ENCODE measurements around the gene PRUNE2.

Gene PRUNE2

DNA sequence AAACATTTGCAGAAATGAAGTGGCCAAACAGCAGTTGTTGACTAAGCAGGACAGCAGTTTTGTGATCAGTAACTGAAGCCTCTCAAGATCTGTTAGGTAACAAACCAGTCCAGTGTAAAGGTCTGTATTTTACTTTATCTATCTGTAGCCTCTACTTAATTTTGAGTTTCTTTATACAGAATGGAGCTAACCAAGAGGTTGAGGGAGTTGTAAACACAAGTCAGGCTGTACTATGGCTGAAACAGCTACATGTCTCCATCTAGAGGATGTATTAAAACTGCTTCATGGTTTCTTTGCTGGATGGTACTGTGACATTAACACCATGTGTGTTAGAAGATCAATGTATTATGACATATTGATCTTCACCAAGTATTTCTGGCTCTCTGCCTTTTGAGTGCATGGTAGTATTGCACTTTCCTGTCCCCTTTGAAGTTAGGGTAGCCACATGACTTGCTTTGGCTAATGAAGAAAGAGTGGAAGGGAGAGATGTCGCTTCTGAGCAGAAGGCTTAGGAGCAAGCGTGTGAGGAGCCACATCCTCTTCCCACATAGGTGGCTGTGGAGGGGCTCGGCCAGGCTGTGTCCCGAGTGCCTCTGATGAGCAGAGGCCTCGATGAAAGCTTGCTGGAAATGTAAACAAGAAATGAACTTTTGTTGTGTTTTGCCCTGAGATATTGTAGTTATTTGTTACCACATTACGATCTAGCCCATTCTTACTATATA, 247.2 kb downstream of the PRUNE2 start:
- DNase-seq (ENCODE audit: low spot score) = peak; percentile 49

DNA sequence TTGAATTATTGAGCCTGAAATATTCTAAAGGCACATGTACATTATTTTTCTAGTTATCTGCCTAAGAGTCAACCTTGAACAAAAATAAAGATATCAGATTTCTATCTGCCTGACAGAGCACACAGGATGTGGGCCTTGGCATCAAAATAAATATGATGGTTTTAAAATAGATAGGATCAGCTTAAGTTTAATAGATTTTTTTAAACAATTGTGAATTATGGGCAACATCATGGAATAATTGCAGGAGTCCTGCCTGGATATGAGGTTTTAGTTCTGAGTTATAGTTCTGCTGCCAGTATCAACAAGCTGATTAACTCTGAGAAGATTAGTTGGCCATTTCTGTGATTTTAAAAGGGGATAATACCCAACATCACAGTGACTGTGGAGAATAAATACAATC, 248.6 kb downstream of the PRUNE2 start:
- no peak for DNase-seq (ENCODE audit: low spot score)

- no peak for DNase-seq (ENCODE audit: low spot score)
These were observed 249.9 kb downstream of the PRUNE2 start for GRCh38 chr9:76655971-76656370.

DNA sequence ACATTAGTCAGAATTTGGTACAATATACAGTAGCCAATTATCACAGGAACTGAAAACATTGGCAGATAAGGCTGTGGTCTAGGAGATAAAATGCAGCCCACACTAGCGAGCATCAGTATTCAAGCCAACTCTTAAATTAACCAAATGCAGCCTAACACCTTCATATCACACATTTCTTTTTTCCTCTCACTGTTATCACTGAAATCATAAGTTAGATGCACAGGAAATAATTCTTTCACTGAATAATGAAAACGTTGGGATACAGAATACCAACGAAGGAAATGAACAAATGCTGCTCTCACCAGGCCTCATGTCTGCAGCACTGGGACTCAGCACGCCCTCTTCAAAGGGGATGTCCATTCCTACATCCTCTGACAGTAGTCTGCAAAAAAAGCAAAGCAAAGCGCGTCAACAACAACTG, 250.8 kb downstream of the PRUNE2 start:
- no peak for DNase-seq (ENCODE audit: low spot score)

GRCh38 chr9:76654575-76654974, 251.3 kb downstream of the PRUNE2 start:
- no peak for DNase-seq (ENCODE audit: low spot score)

- no peak for DNase-seq (ENCODE audit: low spot score)
These were observed 251.9 kb downstream of the PRUNE2 start for GRCh38 chr9:76654051-76654461.

DNA sequence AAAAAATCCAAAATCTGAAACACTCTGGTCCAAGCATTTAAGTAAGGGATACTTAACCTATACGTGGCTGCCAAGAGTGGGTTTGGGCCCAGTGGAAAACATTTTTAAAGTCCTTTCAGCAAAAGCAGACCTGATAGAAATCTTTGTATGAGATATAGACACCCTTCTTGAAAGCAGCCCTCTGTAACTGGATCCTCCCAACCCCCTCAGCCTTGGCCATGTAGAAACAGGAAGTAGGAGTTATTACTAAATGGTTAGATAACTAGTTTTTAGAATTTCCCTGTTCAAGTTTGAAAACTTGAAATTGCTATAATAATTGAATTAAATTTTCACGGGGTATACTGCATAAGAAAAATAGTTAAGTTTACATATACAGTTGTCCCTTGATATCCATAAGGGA, 253.0 kb downstream of the PRUNE2 start:
- no peak for DNase-seq (ENCODE audit: low spot score)

- DNase-seq (ENCODE audit: low spot score) = peak; percentile 16
These were observed 254.7 kb downstream of the PRUNE2 start for GRCh38 chr9:76651119-76651705.

DNA sequence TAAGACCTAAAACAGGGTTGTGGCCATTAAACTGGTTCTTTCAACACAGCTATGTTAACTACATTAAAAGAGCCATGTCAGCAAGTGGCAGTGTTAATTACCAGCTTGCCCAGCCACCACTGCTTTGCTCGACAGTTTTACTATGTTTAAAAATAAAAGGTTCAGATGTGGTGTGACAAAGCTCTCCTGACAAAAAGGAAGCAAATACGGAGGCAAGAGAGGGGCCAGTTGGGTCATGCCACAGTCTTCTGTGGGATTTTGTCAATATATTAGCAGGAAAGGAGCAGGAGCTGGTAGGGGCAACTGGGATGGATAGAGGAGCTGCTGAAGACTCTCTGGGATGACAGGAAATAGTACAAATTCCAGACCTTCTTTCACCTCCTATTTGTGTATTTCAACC, 255.2 kb downstream of the PRUNE2 start:
- no peak for DNase-seq (ENCODE audit: low spot score)

DNA sequence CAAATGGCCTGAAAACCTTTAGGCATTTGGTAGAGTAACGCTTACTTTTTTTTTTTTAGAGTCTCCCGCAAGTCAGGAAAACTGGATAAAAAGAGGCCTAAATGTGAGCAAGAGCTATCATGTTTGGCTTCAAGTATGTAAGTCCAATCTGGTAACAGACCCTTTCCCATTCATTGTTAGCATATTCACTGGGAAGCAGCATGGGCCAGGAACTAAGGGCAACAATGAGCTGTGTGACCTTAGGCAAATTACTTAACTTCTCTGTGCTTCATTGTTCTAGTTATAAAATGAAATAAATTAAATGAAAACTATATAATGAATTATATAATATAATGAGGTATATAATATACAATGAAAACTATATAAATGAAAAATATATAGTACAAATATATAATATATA, 256.0 kb downstream of the PRUNE2 start:
- no peak for DNase-seq (ENCODE audit: low spot score)

DNA sequence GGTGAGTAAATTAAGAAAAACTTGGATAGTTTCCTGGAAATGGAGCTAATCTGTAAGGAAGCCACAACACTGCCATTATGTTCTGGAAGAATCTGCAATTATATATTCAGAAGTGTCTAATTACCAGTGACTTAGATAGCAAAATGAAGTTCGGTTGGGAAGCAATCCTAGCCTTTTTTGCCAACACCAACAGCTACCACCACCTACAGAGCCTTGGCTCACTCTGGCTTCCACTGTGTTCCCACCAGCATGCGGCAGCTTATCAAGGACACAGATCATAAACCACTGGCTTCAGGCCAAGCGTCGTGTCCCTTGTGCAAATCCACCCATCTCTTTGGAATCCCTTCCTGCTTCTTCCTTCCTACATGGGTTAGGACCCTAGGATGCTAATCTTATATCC, 259.7 kb downstream of the PRUNE2 start:
- DNase-seq (ENCODE audit: low spot score) = no peak

DNA sequence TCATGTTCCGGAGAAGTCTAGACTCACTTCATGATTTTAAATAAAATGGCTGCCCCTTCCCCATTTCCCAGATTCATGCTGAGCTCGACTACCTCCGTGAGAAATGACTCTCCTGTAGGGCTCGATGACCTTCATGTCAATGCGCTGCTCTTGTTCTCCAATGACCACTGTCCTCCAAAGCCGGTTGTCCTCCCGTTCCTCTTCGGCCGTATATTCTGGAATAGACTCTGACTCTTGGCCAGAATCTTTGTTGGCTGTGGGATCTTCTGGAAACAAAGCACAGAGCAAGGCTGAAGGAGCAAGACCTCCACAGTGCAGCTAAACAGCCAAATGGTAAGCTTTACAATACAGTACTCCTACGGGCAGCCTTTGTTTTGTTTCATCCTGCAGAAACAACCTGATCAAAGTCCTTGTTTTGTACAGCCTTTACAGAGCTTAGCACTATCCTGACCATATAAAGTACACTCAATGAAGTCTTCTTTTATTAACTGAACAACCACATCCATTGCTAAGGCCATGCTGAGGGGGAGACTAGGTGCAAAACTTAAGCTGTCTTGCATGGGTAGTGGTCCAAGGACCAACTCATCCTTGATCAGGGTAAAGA, 261.2 kb downstream of the PRUNE2 start:
- no peak for DNase-seq (ENCODE audit: low spot score)

DNA sequence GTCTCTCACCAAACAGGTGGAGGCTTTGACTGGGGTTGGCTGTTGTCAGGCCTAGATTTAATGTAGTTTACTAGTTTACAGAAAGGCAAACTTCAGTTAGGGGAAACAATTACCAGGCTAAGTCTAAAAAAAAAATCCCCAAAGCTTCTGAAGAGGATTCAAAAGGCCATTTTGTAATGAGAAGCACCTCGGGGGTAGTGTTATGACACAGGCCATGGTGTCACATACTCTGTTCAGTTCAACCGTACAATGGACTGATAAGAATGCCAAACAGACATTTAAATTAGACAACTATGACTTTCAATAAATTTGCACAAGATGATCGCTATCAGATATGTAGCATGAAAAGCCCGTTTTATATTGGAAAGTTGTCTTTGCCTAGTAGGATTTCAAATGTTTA, 261.7 kb downstream of the PRUNE2 start:
- no peak for DNase-seq (ENCODE audit: low spot score)

- no peak for DNase-seq (ENCODE audit: low spot score)
These were observed 262.4 kb downstream of the PRUNE2 start for GRCh38 chr9:76643399-76644117.

GRCh38 chr9:76642701-76643209, 263.2 kb downstream of the PRUNE2 start:
- DNase-seq (ENCODE audit: low spot score) = no peak

- DNase-seq (ENCODE audit: low spot score) = no peak
These were observed 263.8 kb downstream of the PRUNE2 start for GRCh38 chr9:76642074-76642473.

DNA sequence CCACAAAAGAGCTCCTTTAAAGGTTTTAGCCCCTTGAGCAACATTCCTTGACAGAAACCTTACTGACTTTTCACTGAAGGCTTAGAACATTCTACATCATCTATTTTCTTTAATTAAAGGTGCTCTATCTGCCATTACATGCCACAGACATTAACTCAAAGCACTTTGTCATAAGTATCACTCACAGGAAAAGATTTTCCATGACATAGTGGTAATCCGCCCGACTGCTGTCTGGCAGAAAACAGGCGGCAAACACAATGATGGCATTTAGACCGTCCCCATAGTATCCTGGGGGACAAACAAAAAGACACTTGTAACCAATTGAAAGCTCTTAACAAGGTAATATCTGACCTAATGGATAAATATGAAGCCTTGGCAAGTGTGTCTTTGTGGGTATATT, 267.9 kb downstream of the PRUNE2 start:
- no peak for DNase-seq (ENCODE audit: low spot score)

DNA sequence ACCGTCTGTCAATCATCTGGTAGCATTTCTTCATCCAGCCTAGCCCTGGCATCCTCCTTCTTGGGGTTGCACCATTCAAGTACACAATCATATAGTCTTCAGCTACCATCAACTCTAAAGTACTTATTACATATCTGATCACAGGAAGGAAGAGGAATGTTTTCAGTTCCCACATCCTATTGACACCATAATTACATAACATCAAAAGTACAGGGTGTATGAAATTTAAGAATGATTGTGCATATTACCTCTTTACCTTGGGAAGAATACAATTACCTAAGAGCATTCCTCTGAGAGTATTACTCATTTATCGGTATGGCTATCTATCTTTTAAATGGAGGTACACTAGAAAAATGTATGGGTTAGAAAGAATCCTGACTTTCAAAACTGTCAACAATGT, 268.5 kb downstream of the PRUNE2 start:
- DNase-seq (ENCODE audit: low spot score) = no peak

DNA sequence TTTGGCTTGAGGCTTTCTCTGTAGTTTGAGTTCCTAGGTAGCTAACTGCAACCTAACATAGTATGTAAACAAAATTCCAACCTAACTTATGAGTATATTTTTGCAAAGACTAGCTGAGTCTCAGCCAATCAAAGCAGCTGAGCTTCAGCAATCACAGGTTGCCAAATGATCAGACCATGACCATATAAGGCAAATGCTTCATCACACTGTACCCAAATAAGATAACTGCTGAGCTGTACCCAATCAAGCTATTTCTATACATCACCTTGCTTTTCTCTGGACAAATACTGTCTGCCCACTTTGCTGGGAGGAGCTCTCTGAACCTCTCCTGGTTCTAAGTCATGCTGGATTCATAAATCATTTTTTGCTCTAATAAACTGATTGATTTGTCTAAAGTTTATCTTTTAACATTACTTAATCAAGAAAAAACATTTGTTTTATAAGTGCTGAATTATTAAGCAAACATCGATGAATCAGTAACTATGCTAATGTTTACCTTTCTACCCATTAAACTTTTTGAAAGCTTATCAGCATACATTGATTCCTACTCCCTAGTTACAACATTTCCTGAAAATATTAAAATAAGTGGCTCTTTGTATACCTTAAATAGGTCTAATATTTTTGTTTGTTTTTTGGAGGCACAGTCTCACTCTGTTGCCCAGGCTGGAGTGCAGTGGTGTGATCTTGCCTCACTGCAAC, 271.4 kb downstream of the PRUNE2 start:
- peak; percentile 29 for DNase-seq (ENCODE audit: low spot score)

- peak; percentile 77 for DNase-seq (ENCODE audit: low spot score)
These were observed 275.0 kb downstream of the PRUNE2 start for GRCh38 chr9:76630916-76631315.

- DNase-seq (ENCODE audit: low spot score) = no peak
These were observed 276.5 kb downstream of the PRUNE2 start for GRCh38 chr9:76629205-76629990.
